Neural cell (in vitro differentiated cells): ENCODE results near the gene MKX. TPM values are rescaled to one million over a fixed set of nuclear protein-coding genes. Genes with fewer than 3 reads are reported as not detected.

Experiments
- H2AFZ ChIP-seq: fragments of 200-600, 300-800 bp; sonication (generic), shearing (Covaris generic); 2 replicates; pipeline ENCODE4 v1.6.0; 2014; ENCODE audit warnings: low read depth, mild to moderate bottlenecking, antibody characterized with exemption, low read length, moderate library complexity
- H3F3A ChIP-seq: fragments of 200-600 bp; shearing (Covaris generic); 2 replicates; pipeline ENCODE4 v1.6.1; 2016; ENCODE audit warnings: mild to moderate bottlenecking, moderate library complexity, mixed read lengths, antibody characterized with exemption, low read length; ENCODE audit not compliant: insufficient read depth, poor library complexity, severe bottlenecking
- H3K27ac ChIP-seq: fragments of 200-600, 300-800 bp; sonication (generic), shearing (Covaris generic); 2 replicates; pipeline ENCODE4 v1.5.1; 2014; ENCODE audit warnings: mild to moderate bottlenecking, low read length, moderate library complexity
- H3K27me3 ChIP-seq: fragments of 300-800, 200-600 bp; sonication (generic), shearing (Covaris generic); 2 replicates; pipeline ENCODE4 v1.6.0; 2014; ENCODE audit warnings: mild to moderate bottlenecking, low read depth, low read length, moderate library complexity; ENCODE audit not compliant: insufficient read depth
- H3K36me3 ChIP-seq: fragments of 300-800, 200-600 bp; sonication (generic), shearing (Covaris generic); 2 replicates; pipeline ENCODE4 v1.5.1; 2014; ENCODE audit warnings: mild to moderate bottlenecking, antibody characterized with exemption, low read length, moderate library complexity; ENCODE audit not compliant: insufficient read depth
- H3K4me2 ChIP-seq: fragments of 300-800, 200-600 bp; sonication (generic), shearing (Covaris generic); 2 replicates; pipeline ENCODE4 v1.6.0; 2014; ENCODE audit warnings: mild to moderate bottlenecking, low read length
- H3K4me3 ChIP-seq: fragments of 300-800, 200-600 bp; sonication (generic), shearing (Covaris generic); 2 replicates; pipeline ENCODE4 v1.5.1; 2014; ENCODE audit warnings: mild to moderate bottlenecking, low read length, moderate library complexity
- H3K79me2 ChIP-seq: fragments of 200-600 bp; shearing (Covaris generic); replicated peaks from 2 replicates; pipeline ENCODE4 v1.6.0; 2014; ENCODE audit warnings: mild to moderate bottlenecking, low read length, moderate library complexity; ENCODE audit not compliant: insufficient read depth
- H3K9ac ChIP-seq: fragments of 300-800, 200-600 bp; sonication (generic), shearing (Covaris generic); 2 replicates; pipeline ENCODE4 v1.6.1; 2016; ENCODE audit warnings: mild to moderate bottlenecking, low read length, mixed read lengths
- H3K9me2 ChIP-seq: fragments of 200-600 bp; shearing (Covaris generic); 2 replicates; pipeline ENCODE4 v1.6.1; 2016; ENCODE audit warnings: mild to moderate bottlenecking, low read length, mixed read lengths; ENCODE audit not compliant: insufficient read depth
- H3K9me3 ChIP-seq: fragments of 200-600, 300-800 bp; sonication (generic), shearing (Covaris generic); 2 replicates; pipeline ENCODE4 v1.6.1; 2016; ENCODE audit warnings: mild to moderate bottlenecking, mixed run types, low read length, moderate library complexity, mixed read lengths
- H4K20me1 ChIP-seq: fragments of 200-600 bp; shearing (Covaris generic); 2 replicates; pipeline ENCODE4 v1.6.1; 2016; ENCODE audit warnings: mild to moderate bottlenecking, mixed run types; ENCODE audit not compliant: insufficient read depth
- EP300 ChIP-seq: fragments of 450-650 bp; conservative IDR thresholded peaks from 2 replicates; pipeline ENCODE4 v1.6.1; 2014; ENCODE audit warnings: antibody characterized with exemption, mild to moderate bottlenecking, moderate library complexity; ENCODE audit not compliant: poor library complexity, severe bottlenecking
- EZH2 ChIP-seq: fragments of 200-600, 300-800 bp; shearing (Covaris generic), sonication (generic); IDR thresholded peaks from 2 replicates; pipeline ENCODE4 v1.6.1; 2014; ENCODE audit warnings: antibody characterized with exemption, low read length, borderline replicate concordance, mild to moderate bottlenecking; ENCODE audit not compliant: insufficient read depth, poor library complexity, severe bottlenecking
- MXI1 ChIP-seq: fragments of 450-650 bp; conservative IDR thresholded peaks from 2 replicates; pipeline ENCODE4 v1.6.1; 2014; ENCODE audit warnings: antibody characterized with exemption, mild to moderate bottlenecking; ENCODE audit not compliant: poor library complexity, severe bottlenecking
- POLR2AphosphoS5 ChIP-seq: IDR thresholded peaks from 2 replicates; pipeline ENCODE4 v1.6.1; 2012
- RAD21 ChIP-seq: fragments of 450-650 bp; conservative IDR thresholded peaks from 2 replicates; pipeline ENCODE4 v1.6.1; 2014; ENCODE audit warnings: antibody characterized with exemption, mild to moderate bottlenecking, moderate library complexity
- SMC3 ChIP-seq: fragments of 450-650 bp; conservative IDR thresholded peaks from 2 replicates; pipeline ENCODE4 v1.6.1; 2014; ENCODE audit warnings: antibody characterized with exemption, mild to moderate bottlenecking, moderate library complexity; ENCODE audit not compliant: poor library complexity
- TAF1 ChIP-seq: IDR thresholded peaks from 2 replicates; pipeline ENCODE4 v1.6.1; 2012; ENCODE audit warnings: low read depth
- polyA plus RNA-seq: library from polyadenylated mRNA; depleted of rRNA; stranded (reverse); fragments of >200 nt; gene quantifications from 2 replicates; pipeline ENCODE4 v1.2.3, GENCODE V29; 2014
- TF ChIP-seq, protein P1 (sequence below): fragments of 450-650 bp; IDR thresholded peaks from 2 replicates; pipeline ENCODE4 v1.5.1; 2014; ENCODE audit warnings: antibody characterized with exemption, mild to moderate bottlenecking, moderate library complexity; ENCODE audit not compliant: poor library complexity, severe bottlenecking
- TF ChIP-seq, protein P2 (sequence below): IDR thresholded peaks from 2 replicates; pipeline ENCODE4 v1.6.1; 2012; ENCODE audit warnings: borderline replicate concordance

The MKX gene
- polyA plus RNA-seq, 1 donor from 2014 or later = not detected

DNA sequence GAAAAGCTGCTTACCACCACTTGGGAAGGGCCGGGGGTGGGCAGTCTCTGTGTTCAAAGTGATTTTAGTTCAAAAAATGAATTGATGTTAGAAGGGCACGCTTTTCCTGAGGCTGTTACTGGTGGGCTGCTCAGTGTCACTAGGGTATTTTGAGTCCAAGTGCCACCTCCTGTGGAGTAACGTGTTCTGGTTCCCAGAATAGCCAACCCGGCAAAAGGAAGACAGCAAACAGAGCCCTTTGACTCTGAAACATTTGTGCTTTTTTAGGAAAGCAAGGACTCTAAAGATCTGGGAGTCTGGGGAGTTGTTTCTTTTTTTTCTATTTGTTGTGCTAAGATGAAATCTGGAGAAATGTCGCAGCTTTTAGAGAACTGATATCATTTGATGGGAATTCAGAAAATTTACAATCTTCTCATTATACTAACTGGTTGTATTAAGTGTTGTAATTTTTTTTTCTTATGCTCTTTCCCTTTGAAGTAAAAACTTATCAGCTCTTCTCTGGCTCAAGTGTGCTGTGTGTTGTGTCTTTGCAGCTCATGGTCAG lies 66.2 kb downstream of the MKX start:
- no peaks in the 10 kb centered on the region for H3F3A ChIP-seq
- no peak overlapping the region for H2AFZ ChIP-seq
- H3K4me2 ChIP-seq = no peak overlapping the region
- no peaks in the 10 kb centered on the region for H3K27me3 ChIP-seq
- H4K20me1 ChIP-seq = no peaks in the 10 kb centered on the region
- no peak overlapping the region for H3K27ac ChIP-seq
- TF ChIP-seq SMC3 = no peak
- no peak for TF ChIP-seq EP300
- TF ChIP-seq EZH2 = no peak
- no peak for TF ChIP-seq TAF1
- TF ChIP-seq RAD21 = no peak
- TF ChIP-seq, protein P1, sequence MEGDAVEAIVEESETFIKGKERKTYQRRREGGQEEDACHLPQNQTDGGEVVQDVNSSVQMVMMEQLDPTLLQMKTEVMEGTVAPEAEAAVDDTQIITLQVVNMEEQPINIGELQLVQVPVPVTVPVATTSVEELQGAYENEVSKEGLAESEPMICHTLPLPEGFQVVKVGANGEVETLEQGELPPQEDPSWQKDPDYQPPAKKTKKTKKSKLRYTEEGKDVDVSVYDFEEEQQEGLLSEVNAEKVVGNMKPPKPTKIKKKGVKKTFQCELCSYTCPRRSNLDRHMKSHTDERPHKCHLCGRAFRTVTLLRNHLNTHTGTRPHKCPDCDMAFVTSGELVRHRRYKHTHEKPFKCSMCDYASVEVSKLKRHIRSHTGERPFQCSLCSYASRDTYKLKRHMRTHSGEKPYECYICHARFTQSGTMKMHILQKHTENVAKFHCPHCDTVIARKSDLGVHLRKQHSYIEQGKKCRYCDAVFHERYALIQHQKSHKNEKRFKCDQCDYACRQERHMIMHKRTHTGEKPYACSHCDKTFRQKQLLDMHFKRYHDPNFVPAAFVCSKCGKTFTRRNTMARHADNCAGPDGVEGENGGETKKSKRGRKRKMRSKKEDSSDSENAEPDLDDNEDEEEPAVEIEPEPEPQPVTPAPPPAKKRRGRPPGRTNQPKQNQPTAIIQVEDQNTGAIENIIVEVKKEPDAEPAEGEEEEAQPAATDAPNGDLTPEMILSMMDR = no peak
- TF ChIP-seq, protein P2, sequence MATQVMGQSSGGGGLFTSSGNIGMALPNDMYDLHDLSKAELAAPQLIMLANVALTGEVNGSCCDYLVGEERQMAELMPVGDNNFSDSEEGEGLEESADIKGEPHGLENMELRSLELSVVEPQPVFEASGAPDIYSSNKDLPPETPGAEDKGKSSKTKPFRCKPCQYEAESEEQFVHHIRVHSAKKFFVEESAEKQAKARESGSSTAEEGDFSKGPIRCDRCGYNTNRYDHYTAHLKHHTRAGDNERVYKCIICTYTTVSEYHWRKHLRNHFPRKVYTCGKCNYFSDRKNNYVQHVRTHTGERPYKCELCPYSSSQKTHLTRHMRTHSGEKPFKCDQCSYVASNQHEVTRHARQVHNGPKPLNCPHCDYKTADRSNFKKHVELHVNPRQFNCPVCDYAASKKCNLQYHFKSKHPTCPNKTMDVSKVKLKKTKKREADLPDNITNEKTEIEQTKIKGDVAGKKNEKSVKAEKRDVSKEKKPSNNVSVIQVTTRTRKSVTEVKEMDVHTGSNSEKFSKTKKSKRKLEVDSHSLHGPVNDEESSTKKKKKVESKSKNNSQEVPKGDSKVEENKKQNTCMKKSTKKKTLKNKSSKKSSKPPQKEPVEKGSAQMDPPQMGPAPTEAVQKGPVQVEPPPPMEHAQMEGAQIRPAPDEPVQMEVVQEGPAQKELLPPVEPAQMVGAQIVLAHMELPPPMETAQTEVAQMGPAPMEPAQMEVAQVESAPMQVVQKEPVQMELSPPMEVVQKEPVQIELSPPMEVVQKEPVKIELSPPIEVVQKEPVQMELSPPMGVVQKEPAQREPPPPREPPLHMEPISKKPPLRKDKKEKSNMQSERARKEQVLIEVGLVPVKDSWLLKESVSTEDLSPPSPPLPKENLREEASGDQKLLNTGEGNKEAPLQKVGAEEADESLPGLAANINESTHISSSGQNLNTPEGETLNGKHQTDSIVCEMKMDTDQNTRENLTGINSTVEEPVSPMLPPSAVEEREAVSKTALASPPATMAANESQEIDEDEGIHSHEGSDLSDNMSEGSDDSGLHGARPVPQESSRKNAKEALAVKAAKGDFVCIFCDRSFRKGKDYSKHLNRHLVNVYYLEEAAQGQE = no peak
- no peak for TF ChIP-seq POLR2AphosphoS5
- no peak overlapping the region for H3K9ac ChIP-seq
- H3K79me2 ChIP-seq = no peaks in the 10 kb centered on the region
- no peaks in the 10 kb centered on the region for H3K9me3 ChIP-seq
- H3K4me3 ChIP-seq = no peak overlapping the region
- no peaks in the 10 kb centered on the region for H3K9me2 ChIP-seq
- no peaks in the 10 kb centered on the region for H3K36me3 ChIP-seq

DNA sequence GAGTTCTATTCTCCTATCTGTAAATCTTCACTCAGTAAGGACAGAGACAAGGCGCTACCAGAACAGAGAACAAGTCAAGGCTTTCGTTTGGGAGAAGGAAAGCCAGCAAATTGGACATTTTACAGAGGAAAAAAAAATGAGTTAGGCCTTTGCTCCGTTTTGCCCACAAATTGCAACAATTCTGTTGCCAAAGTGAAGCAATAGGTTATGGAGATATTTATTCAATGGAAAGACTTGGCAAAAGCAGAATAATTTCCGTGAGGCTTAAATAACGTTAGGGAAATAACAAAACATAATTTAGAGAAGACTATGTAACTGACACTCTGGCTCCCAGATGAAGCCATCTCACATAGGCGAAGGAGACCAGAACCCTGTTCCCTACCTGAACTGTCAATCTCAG lies 67.5 kb downstream of the MKX start:
- no peak overlapping the region for H3K27ac ChIP-seq
- H3F3A ChIP-seq = no peaks in the 10 kb centered on the region
- TF ChIP-seq, protein P1 = no peak
- TF ChIP-seq POLR2AphosphoS5 (no peak), SMC3 (no peak), RAD21 (no peak), TAF1 (no peak), EP300 (no peak), MXI1 (no peak), EZH2 (no peak)
- TF ChIP-seq, protein P2 = no peak
- H3K79me2 ChIP-seq = no peaks in the 10 kb centered on the region
- no peaks in the 10 kb centered on the region for H3K9me3 ChIP-seq
- H3K4me3 ChIP-seq = no peak overlapping the region
- no peaks in the 10 kb centered on the region for H3K27me3 ChIP-seq
- H2AFZ ChIP-seq = no peak overlapping the region
- H3K4me2 ChIP-seq = no peak overlapping the region
- H4K20me1 ChIP-seq = no peaks in the 10 kb centered on the region
- H3K36me3 ChIP-seq = no peaks in the 10 kb centered on the region
- no peaks in the 10 kb centered on the region for H3K9me2 ChIP-seq
- H3K9ac ChIP-seq = no peak overlapping the region
